Measurements from ENCODE around the gene FCN1.
"Not testable (repeated sequence)": the region's sequence is repeated elsewhere in the genome, so short reads cannot be mapped to it uniquely, and the experiment has no call there.

FCN1 gene

DNA sequence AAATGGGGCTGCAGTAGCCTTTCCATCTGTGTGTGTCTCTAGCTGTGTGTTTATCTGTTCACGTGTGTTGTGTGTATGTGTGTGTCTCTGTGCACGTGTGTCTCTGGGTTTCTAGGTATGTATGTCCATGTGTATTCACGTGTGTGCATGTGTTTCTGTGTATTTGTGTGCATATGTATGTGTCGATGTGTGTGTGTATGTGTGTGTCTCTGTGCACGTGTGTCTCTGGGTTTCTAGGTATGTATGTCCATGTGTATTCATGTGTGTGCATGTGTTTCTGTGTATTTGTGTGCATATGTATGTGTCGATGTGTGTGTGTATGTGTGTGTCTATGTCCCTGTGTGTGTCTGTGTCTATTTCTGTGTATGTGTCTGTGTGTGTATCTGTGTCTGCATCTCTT, 38.7 kb upstream of the FCN1 start:
- not testable (repeated sequence) for H4K91ac ChIP-seq (ENCODE audit: low read depth, low read length, poor library complexity); H2BK120ac ChIP-seq (ENCODE audit: low read depth, low read length); H3K4me3 ChIP-seq (ENCODE audit: low read length in 2 of 2); H3K79me1 ChIP-seq (ENCODE audit: low read depth, low read length); H3K23ac ChIP-seq (ENCODE audit: low read depth, low read length, poor library complexity); H3K14ac ChIP-seq (ENCODE audit: low read length); H3K9ac ChIP-seq (ENCODE audit: low read depth, low read length, poor library complexity); H2BK12ac ChIP-seq (ENCODE audit: low read length); H2BK15ac ChIP-seq (ENCODE audit: low read length); H2AK5ac ChIP-seq (ENCODE audit: low read depth, low read length); H3K4me1 ChIP-seq (ENCODE audit: control insufficient read depth in 2 of 2, insufficient read depth in 1 of 2, low read depth in 1 of 2, low read length in 2 of 2); H4K8ac ChIP-seq (ENCODE audit: low read depth, low read length); H3K18ac ChIP-seq (ENCODE audit: low read length); H2AFZ ChIP-seq (ENCODE audit: low read length); H3K9me3 ChIP-seq (replicated peaks in 1 of 2; ENCODE audit: control insufficient read depth in 2 of 2, insufficient read depth in 1 of 2, low read depth in 1 of 2, low read length in 2 of 2); H2BK5ac ChIP-seq (ENCODE audit: low read length); H3K36me3 ChIP-seq (replicated peaks in 1 of 2; ENCODE audit: control insufficient read depth in 2 of 2, insufficient read depth in 2 of 2, low read length in 2 of 2); DNase-seq (ENCODE audit: low spot score); H3K27me3 ChIP-seq (ENCODE audit: control insufficient read depth in 3 of 3, insufficient read depth in 3 of 3, low read depth in 1 of 3, low read length in 3 of 3); H3K4me2 ChIP-seq (ENCODE audit: insufficient read depth, low read length, poor library complexity, severe bottlenecking); H3K27ac ChIP-seq (replicated peaks; ENCODE audit: low read length); H3K4ac ChIP-seq (ENCODE audit: low read length)
- WGBS, 2 donors (ENCODE audit: extremely low coverage in 2 of 2, insufficient read length in 2 of 2, insufficient replicate concordance in 1 of 2), result no CpG with 5 or more reads among the region's 6 CpGs

DNA sequence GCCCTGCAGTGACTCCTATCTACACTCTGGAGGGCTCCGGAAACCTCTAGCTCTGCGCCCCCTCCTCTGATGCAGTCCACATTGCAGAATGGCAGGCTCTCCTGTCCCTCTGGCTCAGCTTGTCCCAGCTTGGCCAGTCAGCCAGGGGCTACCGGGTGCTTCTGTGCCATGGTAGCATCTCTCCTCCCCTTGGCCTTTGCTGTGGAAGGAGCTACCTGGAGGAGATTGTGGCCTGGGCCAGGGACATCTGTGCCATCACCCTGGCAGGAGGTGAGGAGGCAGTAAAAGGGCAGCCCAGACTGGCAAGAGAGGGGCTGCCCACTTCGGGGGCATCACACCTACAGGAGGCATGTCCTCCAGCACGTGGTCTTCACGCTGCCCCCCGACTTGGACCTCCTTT, 38.1 kb upstream of the FCN1 start:
- H3K23ac ChIP-seq (ENCODE audit: low read depth, low read length, poor library complexity), result no peak overlapping the region
- peak overlapping the region; percentile 44 for H2AK5ac ChIP-seq (ENCODE audit: low read depth, low read length)
- no peak overlapping the region for H3K4ac ChIP-seq (ENCODE audit: low read length)
- H3K9me3 ChIP-seq (replicated peaks in 1 of 2; ENCODE audit: control insufficient read depth in 2 of 2, insufficient read depth in 1 of 2, low read depth in 1 of 2, low read length in 2 of 2), result peaks cover 0 to 5% of the 10 kb centered on the region in 2 donors
- H4K91ac ChIP-seq (ENCODE audit: low read depth, low read length, poor library complexity), result no peak overlapping the region
- H3K9ac ChIP-seq (ENCODE audit: low read depth, low read length, poor library complexity), result no peak overlapping the region
- no peaks in the 10 kb centered on the region for H3K36me3 ChIP-seq (replicated peaks in 1 of 2; ENCODE audit: control insufficient read depth in 2 of 2, insufficient read depth in 2 of 2, low read length in 2 of 2)
- no peak overlapping the region for H2BK12ac ChIP-seq (ENCODE audit: low read length)
- peaks cover 0 to 7% of the 10 kb centered on the region in 2 donors for H3K4me1 ChIP-seq (ENCODE audit: control insufficient read depth in 2 of 2, insufficient read depth in 1 of 2, low read depth in 1 of 2, low read length in 2 of 2)
- no peak overlapping the region for H3K4me2 ChIP-seq (ENCODE audit: insufficient read depth, low read length, poor library complexity, severe bottlenecking)
- DNase-seq (ENCODE audit: low spot score), result no peak
- no peak overlapping the region for H3K27ac ChIP-seq (replicated peaks; ENCODE audit: low read length)
- no peak overlapping the region for H3K4me3 ChIP-seq (ENCODE audit: low read length in 2 of 2)
- no peaks in the 10 kb centered on the region for H3K27me3 ChIP-seq (ENCODE audit: control insufficient read depth in 3 of 3, insufficient read depth in 3 of 3, low read depth in 1 of 3, low read length in 3 of 3)
- no peak overlapping the region for H2BK120ac ChIP-seq (ENCODE audit: low read depth, low read length)
- H2AFZ ChIP-seq (ENCODE audit: low read length), result no peak overlapping the region
- H2BK5ac ChIP-seq (ENCODE audit: low read length), result no peak overlapping the region
- no peak overlapping the region for H2BK15ac ChIP-seq (ENCODE audit: low read length)
- WGBS, 2 donors (ENCODE audit: extremely low coverage in 2 of 2, insufficient read length in 2 of 2, insufficient replicate concordance in 1 of 2), result no CpG with 5 or more reads among the region's 7 CpGs
- H3K79me1 ChIP-seq (ENCODE audit: low read depth, low read length), result no peaks in the 10 kb centered on the region
- no peak overlapping the region for H3K14ac ChIP-seq (ENCODE audit: low read length)
- H3K18ac ChIP-seq (ENCODE audit: low read length), result no peak overlapping the region
- H4K8ac ChIP-seq (ENCODE audit: low read depth, low read length), result no peak overlapping the region

DNA sequence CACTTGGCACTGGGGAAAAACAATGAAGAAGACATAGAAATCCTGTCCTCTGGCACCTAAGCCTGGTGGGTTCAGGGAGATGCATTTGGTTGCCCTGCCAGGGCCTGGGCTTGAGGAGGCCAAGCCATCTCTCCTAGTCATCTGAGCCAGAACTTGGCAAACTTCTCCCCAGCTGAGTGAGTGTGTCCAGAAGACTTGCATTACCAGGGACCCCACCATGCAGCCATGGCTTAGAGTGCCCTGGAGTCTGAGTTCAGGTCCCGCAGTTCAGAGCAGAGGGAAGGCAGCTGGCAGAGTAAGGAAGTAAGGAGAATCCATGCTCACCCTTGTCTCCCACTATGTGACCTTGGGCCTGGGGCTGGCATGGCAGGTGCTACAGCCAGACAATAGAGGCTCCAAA, 37.4 kb upstream of the FCN1 start:
- H3K79me1 ChIP-seq (ENCODE audit: low read depth, low read length), result no peaks in the 10 kb centered on the region
- no peak overlapping the region for H3K23ac ChIP-seq (ENCODE audit: low read depth, low read length, poor library complexity)
- no peak overlapping the region for H3K4ac ChIP-seq (ENCODE audit: low read length)
- H4K91ac ChIP-seq (ENCODE audit: low read depth, low read length, poor library complexity), result no peak overlapping the region
- no peak overlapping the region for H3K14ac ChIP-seq (ENCODE audit: low read length)
- no peak overlapping the region for H3K9ac ChIP-seq (ENCODE audit: low read depth, low read length, poor library complexity)
- no peak overlapping the region for H2BK5ac ChIP-seq (ENCODE audit: low read length)
- no peak overlapping the region for H2AFZ ChIP-seq (ENCODE audit: low read length)
- no peak overlapping the region for H3K4me3 ChIP-seq (ENCODE audit: low read length in 2 of 2)
- no peak overlapping the region for H2BK15ac ChIP-seq (ENCODE audit: low read length)
- H4K8ac ChIP-seq (ENCODE audit: low read depth, low read length), result no peak overlapping the region
- H2BK120ac ChIP-seq (ENCODE audit: low read depth, low read length), result no peak overlapping the region
- WGBS, 2 donors (ENCODE audit: extremely low coverage in 2 of 2, insufficient read length in 2 of 2, insufficient replicate concordance in 1 of 2), result no CpG with 5 or more reads among the region's 1 CpG
- DNase-seq (ENCODE audit: low spot score), result no peak
- peak overlapping the region; percentile 22 for H3K18ac ChIP-seq (ENCODE audit: low read length)
- H3K4me1 ChIP-seq (ENCODE audit: control insufficient read depth in 2 of 2, insufficient read depth in 1 of 2, low read depth in 1 of 2, low read length in 2 of 2), result peaks cover 0 to 7% of the 10 kb centered on the region in 2 donors
- peaks cover 0 to 5% of the 10 kb centered on the region in 2 donors for H3K9me3 ChIP-seq (replicated peaks in 1 of 2; ENCODE audit: control insufficient read depth in 2 of 2, insufficient read depth in 1 of 2, low read depth in 1 of 2, low read length in 2 of 2)
- H2BK12ac ChIP-seq (ENCODE audit: low read length), result peak overlapping the region; percentile 14
- no peak overlapping the region for H3K27ac ChIP-seq (replicated peaks; ENCODE audit: low read length)
- H2AK5ac ChIP-seq (ENCODE audit: low read depth, low read length), result peak overlapping the region; percentile 44
- H3K4me2 ChIP-seq (ENCODE audit: insufficient read depth, low read length, poor library complexity, severe bottlenecking), result no peak overlapping the region
- H3K36me3 ChIP-seq (replicated peaks in 1 of 2; ENCODE audit: control insufficient read depth in 2 of 2, insufficient read depth in 2 of 2, low read length in 2 of 2), result no peaks in the 10 kb centered on the region
- no peaks in the 10 kb centered on the region for H3K27me3 ChIP-seq (ENCODE audit: control insufficient read depth in 3 of 3, insufficient read depth in 3 of 3, low read depth in 1 of 3, low read length in 3 of 3)

DNA sequence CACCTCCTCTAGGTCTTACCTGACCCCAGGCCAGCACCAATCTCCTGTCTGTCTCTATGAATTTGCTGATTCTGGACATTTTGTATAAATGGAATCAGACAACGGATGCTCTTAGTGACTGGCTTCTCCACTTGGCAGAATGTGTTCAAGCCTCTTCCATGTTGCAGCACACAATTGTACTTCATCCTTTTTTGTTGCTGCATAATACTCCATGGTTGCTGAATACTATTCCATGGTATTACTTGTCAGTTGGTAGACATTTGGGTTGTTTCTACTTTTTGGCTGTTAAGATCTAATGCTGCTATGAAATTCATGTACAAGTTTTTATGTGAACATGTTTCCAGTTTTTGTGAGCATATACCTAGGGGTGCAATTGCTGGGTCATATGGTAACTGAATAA, 34.3 kb upstream of the FCN1 start:
- Histone ChIP-seq H3K79me1 (ENCODE audit: low read depth, low read length) (no peaks in the 10 kb centered on the region), H2AK5ac (ENCODE audit: low read depth, low read length) (no peak overlapping the region), H2BK15ac (ENCODE audit: low read length) (no peak overlapping the region), H2BK12ac (ENCODE audit: low read length) (no peak overlapping the region), H4K91ac (ENCODE audit: low read depth, low read length, poor library complexity) (no peak overlapping the region), H3K23ac (ENCODE audit: low read depth, low read length, poor library complexity) (no peak overlapping the region), H3K14ac (ENCODE audit: low read length) (no peak overlapping the region), H3K4me2 (ENCODE audit: insufficient read depth, low read length, poor library complexity, severe bottlenecking) (no peak overlapping the region), H2AFZ (ENCODE audit: low read length) (no peak overlapping the region), H3K36me3 (replicated peaks in 1 of 2; ENCODE audit: control insufficient read depth in 2 of 2, insufficient read depth in 2 of 2, low read length in 2 of 2) (no peaks in the 10 kb centered on the region), H2BK120ac (ENCODE audit: low read depth, low read length) (no peak overlapping the region), H3K4ac (ENCODE audit: low read length) (no peak overlapping the region), H3K4me1 (ENCODE audit: control insufficient read depth in 2 of 2, insufficient read depth in 1 of 2, low read depth in 1 of 2, low read length in 2 of 2) (peaks cover 0 to under 1% of the 10 kb centered on the region in 2 donors), H2BK5ac (ENCODE audit: low read length) (no peak overlapping the region), H3K9ac (ENCODE audit: low read depth, low read length, poor library complexity) (no peak overlapping the region), H3K9me3 (replicated peaks in 1 of 2; ENCODE audit: control insufficient read depth in 2 of 2, insufficient read depth in 1 of 2, low read depth in 1 of 2, low read length in 2 of 2) (peaks cover 0 to 3% of the 10 kb centered on the region in 2 donors), H3K18ac (ENCODE audit: low read length) (no peak overlapping the region), H3K4me3 (ENCODE audit: low read length in 2 of 2) (no peak overlapping the region), H3K27ac (replicated peaks; ENCODE audit: low read length) (no peak overlapping the region), H4K8ac (ENCODE audit: low read depth, low read length) (no peak overlapping the region), H3K27me3 (ENCODE audit: control insufficient read depth in 3 of 3, insufficient read depth in 3 of 3, low read depth in 1 of 3, low read length in 3 of 3) (no peaks in the 10 kb centered on the region)
- WGBS, 2 donors (ENCODE audit: extremely low coverage in 2 of 2, insufficient read length in 2 of 2, insufficient replicate concordance in 1 of 2), result no CpG with 5 or more reads among the region's 1 CpG
- DNase-seq (ENCODE audit: low spot score), result no peak

All from neuronal stem cell (in vitro differentiated cells).